SU-DHL-6 (cell line): ENCODE results near the gene SLC7A6.

Experiments used
- EZH2phosphoT487 ChIP-seq: fragments of 200-600 bp; sonication (generic), shearing (Covaris generic); conservative IDR thresholded peaks from 2 replicates; pipeline ENCODE4 v1.6.1; 2018; ENCODE audit warnings: mild to moderate bottlenecking, antibody characterized with exemption, low read length, moderate library complexity, mixed read lengths
- TF ChIP-seq, protein P1 (sequence below): fragments of 200-600 bp; sonication (generic); IDR thresholded peaks from one replicate; pipeline ENCODE4 v1.5.1; 2017; ENCODE audit warnings: antibody characterized with exemption, mild to moderate bottlenecking, low read length, moderate library complexity; ENCODE audit not compliant: insufficient read depth, poor library complexity, severe bottlenecking

DNA sequence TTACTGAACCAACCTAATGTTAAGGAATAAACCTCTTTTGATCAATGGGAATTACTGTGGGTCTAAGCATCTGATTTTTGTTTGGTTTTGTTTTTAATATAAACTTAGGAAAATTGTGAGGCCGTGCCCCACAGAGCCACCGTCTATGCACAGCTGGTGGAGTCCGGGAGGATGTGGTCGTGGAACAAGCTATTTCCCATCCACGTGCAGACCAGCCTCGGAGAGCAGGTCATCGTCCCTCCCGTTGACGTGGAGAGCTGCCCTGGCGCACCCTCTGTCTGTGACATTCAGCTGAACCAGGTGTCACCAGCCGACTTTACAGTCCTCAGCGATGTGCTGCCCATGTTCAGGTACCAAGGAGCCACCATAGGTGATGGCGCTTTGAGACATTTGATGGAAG lies 74.9 kb downstream of the SLC7A6 start:
- TF ChIP-seq, protein P1, sequence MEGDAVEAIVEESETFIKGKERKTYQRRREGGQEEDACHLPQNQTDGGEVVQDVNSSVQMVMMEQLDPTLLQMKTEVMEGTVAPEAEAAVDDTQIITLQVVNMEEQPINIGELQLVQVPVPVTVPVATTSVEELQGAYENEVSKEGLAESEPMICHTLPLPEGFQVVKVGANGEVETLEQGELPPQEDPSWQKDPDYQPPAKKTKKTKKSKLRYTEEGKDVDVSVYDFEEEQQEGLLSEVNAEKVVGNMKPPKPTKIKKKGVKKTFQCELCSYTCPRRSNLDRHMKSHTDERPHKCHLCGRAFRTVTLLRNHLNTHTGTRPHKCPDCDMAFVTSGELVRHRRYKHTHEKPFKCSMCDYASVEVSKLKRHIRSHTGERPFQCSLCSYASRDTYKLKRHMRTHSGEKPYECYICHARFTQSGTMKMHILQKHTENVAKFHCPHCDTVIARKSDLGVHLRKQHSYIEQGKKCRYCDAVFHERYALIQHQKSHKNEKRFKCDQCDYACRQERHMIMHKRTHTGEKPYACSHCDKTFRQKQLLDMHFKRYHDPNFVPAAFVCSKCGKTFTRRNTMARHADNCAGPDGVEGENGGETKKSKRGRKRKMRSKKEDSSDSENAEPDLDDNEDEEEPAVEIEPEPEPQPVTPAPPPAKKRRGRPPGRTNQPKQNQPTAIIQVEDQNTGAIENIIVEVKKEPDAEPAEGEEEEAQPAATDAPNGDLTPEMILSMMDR: no peak
- TF ChIP-seq EZH2phosphoT487: no peak
